B cell (primary cell): Measurements from ENCODE around the gene TIAM2. TPM values are rescaled to one million over a fixed set of nuclear protein-coding genes. Genes with fewer than 3 reads are reported as not detected.

Source experiments
- ATAC-seq: fragments of 200-7000 bp; cut with Tn5 transposase; one replicate; pipeline ENCODE4 v1.10.0; 2021; ENCODE audit warnings: low read depth, mild to moderate bottlenecking, moderate number of reproducible peaks, moderate library complexity
- CTCF ChIA-PET: fragments of 350-600 bp; sonication (Branson Sonifier 250); formaldehyde crosslinking; loops from one replicate; lab custom pipeline; 2021; ENCODE audit warnings: antibody characterized with exemption, inconsistent platforms; lab: Charles Lee
- POLR2A ChIA-PET: fragments of 350-600 bp; sonication (Branson Sonifier 250); formaldehyde crosslinking; loops from one replicate; lab custom pipeline; 2021; ENCODE audit warnings: antibody characterized with exemption; lab: Charles Lee
- DNase-seq: peaks from one replicate; pipeline ENCODE4 v3.0.0; 2013
- H2AFZ ChIP-seq: 2 replicates; pipeline ENCODE4 v1.6.1; 2012; ENCODE audit warnings: mild to moderate bottlenecking, low read depth, low read length; ENCODE audit not compliant: insufficient read depth, poor library complexity, severe bottlenecking
- H3K27ac ChIP-seq, 2 donors: 1 replicate in 1 of 2; 2 replicates in 1 of 2; pipeline ENCODE4 v1.5.1; 2012 to 2013; ENCODE audit warnings: low read length in 2 of 2, mild to moderate bottlenecking in 2 of 2, moderate library complexity in 1 of 2
- H3K27me3 ChIP-seq, 4 experiments: fragments of 200-600 bp in 1 of 4; sonication (generic) in 1 of 4; replicated peaks in 1 of 4; 1 replicate in 2 of 4; 2 replicates in 2 of 4; pipeline versions ENCODE4 v1.6.1 to v1.7.0; 2013 to 2016; ENCODE audit warnings: low read length in 3 of 4, mild to moderate bottlenecking in 2 of 4, mixed read lengths in 1 of 4, moderate library complexity in 1 of 4; ENCODE audit not compliant: insufficient read depth in 4 of 4, control insufficient read depth in 3 of 4; ENCODE audit errors: control extremely low read depth in 1 of 4
- H3K36me3 ChIP-seq, 2 experiments: replicated peaks in 1 of 2; 1 replicate in 1 of 2; 2 replicates in 1 of 2; pipeline versions ENCODE4 v1.6.1 to v1.7.1; 2013; ENCODE audit warnings: low read length in 1 of 2; ENCODE audit not compliant: insufficient read depth in 2 of 2, control insufficient read depth in 1 of 2; ENCODE audit errors: control extremely low read depth in 1 of 2, extremely low read depth in 1 of 2
- H3K4me1 ChIP-seq, 2 donors: fragments of 200-600 bp in 1 of 2; sonication (generic) in 1 of 2; 1 replicate in 1 of 2; 2 replicates in 1 of 2; pipeline versions ENCODE4 v1.5.1 to v1.6.1; 2013 to 2017; ENCODE audit warnings: low read length in 2 of 2; ENCODE audit not compliant: control insufficient read depth in 2 of 2, insufficient read depth in 2 of 2
- H3K4me2 ChIP-seq: replicated peaks from 2 replicates; pipeline ENCODE3; 2012; ENCODE audit warnings: mild to moderate bottlenecking, low read depth, low read length; ENCODE audit not compliant: poor library complexity, severe bottlenecking
- H3K4me3 ChIP-seq, 5 experiments: fragments of 200-600 bp in 1 of 5; sonication (generic) in 1 of 5; 1 replicate in 3 of 5; 2 replicates in 2 of 5; pipeline versions ENCODE4 v1.5.1 to v1.7.0; 2011 to 2016; ENCODE audit warnings: low read length in 4 of 5, mild to moderate bottlenecking in 4 of 5, low read depth in 2 of 5, control low read depth in 1 of 5, moderate library complexity in 1 of 5; ENCODE audit not compliant: insufficient read depth in 1 of 5; ENCODE audit errors: control extremely low read depth in 1 of 5, extremely low read depth in 1 of 5
- H3K79me2 ChIP-seq: fragments of 200-600 bp; sonication (generic); one replicate; pipeline ENCODE4 v1.6.0; 2016; ENCODE audit warnings: low read length; ENCODE audit not compliant: control insufficient read depth, insufficient read depth
- H3K9ac ChIP-seq: fragments of 200-600 bp; sonication (generic); 2 replicates; pipeline ENCODE4 v1.6.1; 2017; ENCODE audit warnings: mild to moderate bottlenecking, low read length, moderate library complexity
- H3K9me3 ChIP-seq, 3 donors: one replicate each; pipeline versions ENCODE4 v1.6.1 to v1.7.1; 2013; ENCODE audit warnings: low read length in 2 of 3; ENCODE audit not compliant: control insufficient read depth in 2 of 3, insufficient read depth in 1 of 3; ENCODE audit errors: control extremely low read depth in 1 of 3
- H4K20me1 ChIP-seq: 2 replicates; pipeline ENCODE4 v1.6.0; 2012; ENCODE audit warnings: mild to moderate bottlenecking, low read length; ENCODE audit not compliant: insufficient read depth, control insufficient read depth, poor library complexity, severe bottlenecking
- H3K27ac Mint-ChIP-seq: one replicate; pipeline ENCODE4 v1.8.0; 2021; ENCODE audit warnings: mixed read lengths
- H3K27me3 Mint-ChIP-seq: one replicate; pipeline ENCODE4 v1.8.0; 2021; ENCODE audit warnings: mixed read lengths
- H3K4me1 Mint-ChIP-seq: one replicate; pipeline ENCODE4 v1.8.0; 2021; ENCODE audit warnings: mixed read lengths
- H3K4me3 Mint-ChIP-seq: one replicate; pipeline ENCODE4 v1.8.0; 2021; ENCODE audit warnings: mixed read lengths
- H3K9me3 Mint-ChIP-seq: one replicate; pipeline ENCODE4 v1.8.0; 2022; ENCODE audit warnings: mixed read lengths; ENCODE audit not compliant: insufficient read depth
- CTCF ChIP-seq: fragments of 200-600 bp; IDR thresholded peaks from one replicate; pipeline ENCODE4 v1.8.0; 2022; ENCODE audit warnings: antibody characterized with exemption, mild to moderate bottlenecking
- EZH2 ChIP-seq: IDR thresholded peaks from 2 replicates; pipeline ENCODE4 v1.6.1; 2012; ENCODE audit warnings: borderline replicate concordance, low read depth, mild to moderate bottlenecking, moderate library complexity, low read length; ENCODE audit not compliant: insufficient read depth, poor library complexity, severe bottlenecking
- WGBS: methylation state at CpG from one replicate; pipeline ENCODE4 v1.1.5; 2013; ENCODE audit warnings: missing lambda C conversion rate; ENCODE audit not compliant: insufficient coverage; 5-methylcytosine and 5-hydroxymethylcytosine counted together
- intact Hi-C: fragments of 100-400 bp; cut with micrococcal nuclease; formaldehyde crosslinking; loops from one replicate; pipeline ENCODE4 v1.10.0; 2022
- polyA plus RNA-seq: library from polyadenylated mRNA; depleted of rRNA; stranded (reverse); fragments of >200 nt; gene quantifications from 2 replicates; pipeline ENCODE4 v1.2.3, GENCODE V29; 2012
- total RNA-seq, 2 donors: library from RNA; stranded (reverse); fragments of 120-200 nt in 1 of 2; gene quantifications; 1 replicate in 1 of 2; 2 replicates in 1 of 2; pipeline versions ENCODE4 v1.2.3 to v1.2.4, GENCODE V29; 2013 to 2022

Gene TIAM2
- total and polyA plus RNA-seq, 2 donors (not counting 1 experiment from before 2014, with no cell fraction given): 13.1 to 18.8 TPM

- no peak for TF ChIP-seq CTCF
- TF ChIP-seq EZH2: no peak
- no peak overlapping the region for H3K9ac ChIP-seq
- H3K4me3 ChIP-seq: no peak overlapping the region
- CTCF ChIA-PET: interaction anchor here (2.0 kb wide), 1 partner anchor 30 kb away, joined by 6 read pairs; no protein-coding TSS in a partner anchor
- no peak overlapping the region for H3K4me3 Mint-ChIP-seq
- no peaks in the 10 kb centered on the region for H3K4me1 Mint-ChIP-seq
- no peak overlapping the region for H3K27ac ChIP-seq
- no peaks in the 10 kb centered on the region for H3K27me3 Mint-ChIP-seq
- 88% methylated on average over 6 of the region's 7 CpGs for WGBS
- H4K20me1 ChIP-seq: no peaks in the 10 kb centered on the region
- no peaks in the 10 kb centered on the region for H3K9me3 Mint-ChIP-seq
- ATAC-seq: no peak
- no peak overlapping the region for H3K27ac Mint-ChIP-seq
- intact Hi-C loops: no loop called here
- no peak overlapping the region for H2AFZ ChIP-seq
- no peaks in the 10 kb centered on the region for H3K4me1 ChIP-seq
- H3K36me3 ChIP-seq: peaks cover 0 to 4% of the 10 kb centered on the region in 2 experiments
- DNase-seq: no peak
- H3K27me3 ChIP-seq: no peaks in the 10 kb centered on the region
- POLR2A ChIA-PET: no interaction called here
- H3K9me3 ChIP-seq: no peaks in the 10 kb centered on the region
- no peak overlapping the region for H3K4me2 ChIP-seq
- no peaks in the 10 kb centered on the region for H3K79me2 ChIP-seq
These were observed 36.6 kb upstream of the TIAM2 start for GRCh38 chr6:154958469-154958868.

DNA sequence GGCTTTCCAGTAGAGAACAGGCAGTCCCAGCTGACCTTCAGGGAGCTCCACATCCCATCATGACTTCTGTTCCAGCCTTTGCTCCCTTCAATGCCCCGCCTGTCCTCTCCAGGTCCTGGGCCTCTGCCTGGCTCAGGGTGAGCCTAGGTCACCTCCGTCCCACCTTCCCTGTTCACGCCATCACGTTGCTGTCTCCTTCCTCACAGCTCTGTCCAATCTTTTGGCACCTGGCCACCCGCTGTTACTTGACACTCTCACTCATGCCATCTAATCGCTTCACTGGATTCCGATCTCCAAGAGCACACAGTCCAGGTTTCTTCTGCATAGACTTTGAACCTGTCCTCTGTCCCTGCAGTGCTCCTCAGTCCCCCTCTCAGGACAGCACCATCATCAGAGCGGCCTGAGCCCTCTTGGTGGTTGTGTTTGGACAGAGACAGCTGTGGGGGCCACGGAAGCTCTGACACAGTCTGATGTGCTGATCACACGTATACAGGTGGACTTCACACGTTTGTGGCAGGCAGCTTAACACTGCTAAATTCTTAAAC is 34.7 kb upstream of the TIAM2 start:
- Histone ChIP-seq H3K4me3 (no peak overlapping the region), H2AFZ (no peak overlapping the region), H3K36me3 (peaks cover 0 to 4% of the 10 kb centered on the region in 2 experiments), H3K4me1 (no peaks in the 10 kb centered on the region), H4K20me1 (no peaks in the 10 kb centered on the region), H3K79me2 (no peaks in the 10 kb centered on the region), H3K9me3 (no peaks in the 10 kb centered on the region), H3K27me3 (no peaks in the 10 kb centered on the region), H3K9ac (no peak overlapping the region), H3K27ac (no peak overlapping the region), H3K4me2 (no peak overlapping the region)
- intact Hi-C loops: no loop called here
- Mint-ChIP-seq H3K27me3 (no peaks in the 10 kb centered on the region), H3K9me3 (no peaks in the 10 kb centered on the region), H3K4me1 (no peaks in the 10 kb centered on the region), H3K27ac (no peak overlapping the region), H3K4me3 (no peak overlapping the region)
- DNase-seq (no peak), ATAC-seq (no peak)
- CTCF ChIA-PET: no interaction called here
- POLR2A ChIA-PET: no interaction called here
- no peak for TF ChIP-seq EZH2
- TF ChIP-seq CTCF: no peak
- WGBS: 97% methylated on average over 9 of the region's 11 CpGs
